ENCODE measurements around the gene CD302. TPM values are rescaled to one million over a fixed set of nuclear protein-coding genes. Genes with fewer than 3 reads are reported as not detected.
"Not testable (repeated sequence)": the region's sequence is repeated elsewhere in the genome, so short reads cannot be mapped to it uniquely, and the experiment has no call there.

The CD302 gene
- total RNA-seq, 1 donor from 2014 or later, result not detected

- DNase-seq, result no peak
Measured at GRCh38 chr2:159793326-159793725, 4.7 kb downstream of the CD302 start.

GRCh38 chr2:159792599-159792998 is 5.4 kb downstream of the CD302 start:
- H3K36me3 Mint-ChIP-seq (ENCODE audit: unreplicated experiment), result no peaks in the 10 kb centered on the region
- no peaks in the 10 kb centered on the region for H3K9me3 Mint-ChIP-seq (ENCODE audit: unreplicated experiment)
- H3K4me3 Mint-ChIP-seq (ENCODE audit: unreplicated experiment), result no peak overlapping the region
- no peak overlapping the region for H3K27ac Mint-ChIP-seq (ENCODE audit: unreplicated experiment)
- no peaks in the 10 kb centered on the region for H3K4me1 Mint-ChIP-seq (ENCODE audit: low read depth, unreplicated experiment)
- no peak for DNase-seq
- peaks cover 2% of the 10 kb centered on the region for H3K27me3 Mint-ChIP-seq (ENCODE audit: unreplicated experiment)
- no peak for TF ChIP-seq CTCF (IDR thresholded peaks at IDR 0.05; ENCODE audit: partially characterized antibody, unreplicated experiment)

More at GRCh38 chr2:159793326-159793725, 4.7 kb downstream of the CD302 start:
- Mint-ChIP-seq H3K27me3 (ENCODE audit: unreplicated experiment) (peaks cover 2% of the 10 kb centered on the region), H3K27ac (ENCODE audit: unreplicated experiment) (no peak overlapping the region), H3K4me1 (ENCODE audit: low read depth, unreplicated experiment) (no peaks in the 10 kb centered on the region), H3K9me3 (ENCODE audit: unreplicated experiment) (no peaks in the 10 kb centered on the region), H3K4me3 (ENCODE audit: unreplicated experiment) (no peak overlapping the region), H3K36me3 (ENCODE audit: unreplicated experiment) (no peaks in the 10 kb centered on the region)
- no peak for TF ChIP-seq CTCF (IDR thresholded peaks at IDR 0.05; ENCODE audit: partially characterized antibody, unreplicated experiment)

- Mint-ChIP-seq H3K9me3 (ENCODE audit: unreplicated experiment) (no peaks in the 10 kb centered on the region), H3K4me3 (ENCODE audit: unreplicated experiment) (no peak overlapping the region), H3K27me3 (ENCODE audit: unreplicated experiment) (peaks cover 2% of the 10 kb centered on the region), H3K27ac (ENCODE audit: unreplicated experiment) (no peak overlapping the region), H3K4me1 (ENCODE audit: low read depth, unreplicated experiment) (no peaks in the 10 kb centered on the region), H3K36me3 (ENCODE audit: unreplicated experiment) (no peaks in the 10 kb centered on the region)
- DNase-seq, result no peak
- no peak for TF ChIP-seq CTCF (IDR thresholded peaks at IDR 0.05; ENCODE audit: partially characterized antibody, unreplicated experiment)
Measured at GRCh38 chr2:159792036-159792435, 6.0 kb downstream of the CD302 start.

- Mint-ChIP-seq H3K4me3 (ENCODE audit: unreplicated experiment) (no peak overlapping the region), H3K4me1 (ENCODE audit: low read depth, unreplicated experiment) (no peaks in the 10 kb centered on the region), H3K27me3 (ENCODE audit: unreplicated experiment) (no peaks in the 10 kb centered on the region), H3K9me3 (ENCODE audit: unreplicated experiment) (no peaks in the 10 kb centered on the region), H3K27ac (ENCODE audit: unreplicated experiment) (no peak overlapping the region), H3K36me3 (ENCODE audit: unreplicated experiment) (no peaks in the 10 kb centered on the region)
- no peak for TF ChIP-seq CTCF (IDR thresholded peaks at IDR 0.05; ENCODE audit: partially characterized antibody, unreplicated experiment)
- no peak for DNase-seq
Measured at GRCh38 chr2:159790323-159790722, 7.7 kb downstream of the CD302 start.

GRCh38 chr2:159788253-159788652 is 9.8 kb downstream of the CD302 start:
- DNase-seq, result no peak
- Mint-ChIP-seq H3K27ac (ENCODE audit: unreplicated experiment) (no peak overlapping the region), H3K4me1 (ENCODE audit: low read depth, unreplicated experiment) (no peaks in the 10 kb centered on the region), H3K36me3 (ENCODE audit: unreplicated experiment) (no peaks in the 10 kb centered on the region), H3K27me3 (ENCODE audit: unreplicated experiment) (no peaks in the 10 kb centered on the region), H3K9me3 (ENCODE audit: unreplicated experiment) (peaks cover 2% of the 10 kb centered on the region), H3K4me3 (ENCODE audit: unreplicated experiment) (no peak overlapping the region)
- TF ChIP-seq CTCF (IDR thresholded peaks at IDR 0.05; ENCODE audit: partially characterized antibody, unreplicated experiment), result no peak

GRCh38 chr2:159787647-159788046 is 10.4 kb downstream of the CD302 start:
- not testable (repeated sequence) for H3K4me3 Mint-ChIP-seq (ENCODE audit: unreplicated experiment); H3K36me3 Mint-ChIP-seq (ENCODE audit: unreplicated experiment); H3K27me3 Mint-ChIP-seq (ENCODE audit: unreplicated experiment)

More at GRCh38 chr2:159787647-159788046, 10.4 kb downstream of the CD302 start:
- H3K27ac Mint-ChIP-seq (ENCODE audit: unreplicated experiment); DNase-seq; H3K4me1 Mint-ChIP-seq (ENCODE audit: low read depth, unreplicated experiment); H3K9me3 Mint-ChIP-seq (ENCODE audit: unreplicated experiment): not testable (repeated sequence)
